Right lobe of liver (tissue), 6 donors: Measurements from ENCODE around the gene CHMP4A. TPM values are rescaled to one million over a fixed set of nuclear protein-coding genes. Genes with fewer than 3 reads are reported as not detected.

Source experiments
- ATAC-seq, 4 donors: fragments of 200-7000 bp; cut with Tn5 transposase; one replicate each; pipeline ENCODE4 v1.9.1; 2020; ENCODE audit warnings: mild to moderate bottlenecking in 4 of 4, moderate library complexity in 4 of 4
- DNase-seq, 3 donors: peaks; one replicate each; pipeline ENCODE4 v3.0.0-alpha.2; 2020
- H3K27ac ChIP-seq, 3 donors: fragments of 200-600 bp; one replicate each; pipeline ENCODE4 v1.8.0; 2022
- H3K27me3 ChIP-seq, 2 donors: fragments of 200-600 bp; one replicate each; pipeline ENCODE4 v1.8.0; 2022
- H3K36me3 ChIP-seq, 4 donors: fragments of 200-600 bp; sonication (generic) in 1 of 4; one replicate each; pipeline versions ENCODE4 v1.5.1 to v1.8.0; 2017 to 2022; ENCODE audit warnings: control low read depth in 1 of 4
- H3K4me1 ChIP-seq, 4 donors: fragments of 200-600 bp; sonication (generic) in 1 of 4; one replicate each; pipeline versions ENCODE4 v1.5.1 to v1.8.0; 2017 to 2022; ENCODE audit warnings: control low read depth in 1 of 4
- H3K4me3 ChIP-seq, 3 donors: fragments of 200-600 bp; one replicate each; pipeline ENCODE4 v1.8.0; 2022
- H3K9me3 ChIP-seq, 4 donors: fragments of 200-600 bp; sonication (generic) in 1 of 4; one replicate each; pipeline versions ENCODE4 v1.5.1 to v1.8.0; 2017 to 2022; ENCODE audit warnings: control low read depth in 1 of 4
- POLR2A ChIP-seq: fragments of 450-650 bp; IDR thresholded peaks from one replicate; pipeline ENCODE4 v1.6.1; 2017; ENCODE audit warnings: antibody characterized with exemption, mild to moderate bottlenecking
- WGBS: methylation state at CpG from one replicate; pipeline ENCODE4 v1.1.6; 2018; ENCODE audit warnings: low coverage, low lambda C conversion rate; ENCODE audit not compliant: insufficient coverage; ENCODE audit errors: missing lambda C conversion rate; 5-methylcytosine and 5-hydroxymethylcytosine counted together
- intact Hi-C, 2 donors: fragments of 100-400 bp; cut with DNase I; formaldehyde crosslinking; loops; one replicate each; pipeline versions ENCODE4 v1.11.2 to v1.14.1; 2022
- small RNA-seq, 2 experiments: library from RNA; depleted of rRNA; stranded (forward); fragments of <200 nt; gene quantifications; one replicate each; pipeline ENCODE3, GENCODE V24; 2016
- total RNA-seq, 6 experiments: library from RNA; depleted of rRNA in 2 of 6; stranded (reverse); fragments of >200 nt in 2 of 6; fragmentation: NEBNext Ultra II Directional in 3 of 6; extraction: Animal tissue kit (Norgen Biotek cat#: 25700) in 3 of 6; gene quantifications; one replicate each; pipeline versions ENCODE4 v1.1.0 to v1.2.4, GENCODE V29; 2016 to 2023
- TF ChIP-seq, protein P1 (sequence below), 4 donors: fragments of 200-600 bp in 3 of 4; fragments of 450-650 bp in 1 of 4; IDR thresholded peaks; one replicate each; pipeline versions ENCODE4 v1.5.1 to v1.8.0; 2016 to 2022; ENCODE audit warnings: antibody characterized with exemption in 4 of 4, mild to moderate bottlenecking in 2 of 4
- donor health status: DM: no; HTN: yes; CAD: no.
- donor health status: DM: no; HTN: no; CAD: no.
- donor health status: DM: no; HTN: no; CAD: no.
- donor health status: DM: no; HTN: yes; CAD: no.
- donor health status: DM: no; HTN: yes; CAD: no.

The CHMP4A gene
- total RNA-seq, 6 experiments from 2014 or later = 11.9 to 28.9 (median 17.1) TPM

DNA sequence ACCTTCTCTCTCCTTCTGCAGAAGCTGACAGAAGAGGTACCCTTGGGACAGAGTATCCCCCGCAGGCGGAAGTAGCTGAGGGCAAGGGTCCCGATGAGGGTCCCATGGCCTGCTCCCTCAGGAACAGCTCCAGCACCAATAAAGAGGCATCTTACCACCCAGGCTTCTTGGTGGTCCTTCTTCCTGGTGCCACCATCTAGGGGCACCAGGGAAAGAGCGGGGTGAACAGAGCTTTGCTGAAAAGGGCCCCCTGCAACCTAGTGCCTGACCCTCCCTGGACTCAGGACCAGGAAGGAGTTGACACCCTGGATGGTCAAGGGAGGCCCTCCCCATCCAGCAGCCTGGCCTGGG lies 52.8 kb downstream of the CHMP4A start:
- 88% methylated on average over 3 of the region's 4 CpGs for WGBS
- Histone ChIP-seq H3K9me3 (no peaks in the 10 kb centered on the region), H3K4me3 (no peak overlapping the region), H3K27me3 (no peaks in the 10 kb centered on the region), H3K27ac (peak overlapping the region; percentile 56 to 98 (median 81)), H3K36me3 (peaks cover 7 to 62% (median 31%) of the 10 kb centered on the region in 4 donors), H3K4me1 (peaks cover 0 to 35% (median 11%) of the 10 kb centered on the region in 4 donors)
- DNase-seq (no peak), ATAC-seq (no peak)
- intact Hi-C loops = loop anchor here in 1 of 2 donors (10.0 kb wide), 1 partner anchor 96 kb away; no protein-coding TSS in a partner anchor
- TF ChIP-seq POLR2A = no peak
- TF ChIP-seq, protein P1, sequence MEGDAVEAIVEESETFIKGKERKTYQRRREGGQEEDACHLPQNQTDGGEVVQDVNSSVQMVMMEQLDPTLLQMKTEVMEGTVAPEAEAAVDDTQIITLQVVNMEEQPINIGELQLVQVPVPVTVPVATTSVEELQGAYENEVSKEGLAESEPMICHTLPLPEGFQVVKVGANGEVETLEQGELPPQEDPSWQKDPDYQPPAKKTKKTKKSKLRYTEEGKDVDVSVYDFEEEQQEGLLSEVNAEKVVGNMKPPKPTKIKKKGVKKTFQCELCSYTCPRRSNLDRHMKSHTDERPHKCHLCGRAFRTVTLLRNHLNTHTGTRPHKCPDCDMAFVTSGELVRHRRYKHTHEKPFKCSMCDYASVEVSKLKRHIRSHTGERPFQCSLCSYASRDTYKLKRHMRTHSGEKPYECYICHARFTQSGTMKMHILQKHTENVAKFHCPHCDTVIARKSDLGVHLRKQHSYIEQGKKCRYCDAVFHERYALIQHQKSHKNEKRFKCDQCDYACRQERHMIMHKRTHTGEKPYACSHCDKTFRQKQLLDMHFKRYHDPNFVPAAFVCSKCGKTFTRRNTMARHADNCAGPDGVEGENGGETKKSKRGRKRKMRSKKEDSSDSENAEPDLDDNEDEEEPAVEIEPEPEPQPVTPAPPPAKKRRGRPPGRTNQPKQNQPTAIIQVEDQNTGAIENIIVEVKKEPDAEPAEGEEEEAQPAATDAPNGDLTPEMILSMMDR (IDR thresholded peaks at IDR 0.05) = no peak

DNA sequence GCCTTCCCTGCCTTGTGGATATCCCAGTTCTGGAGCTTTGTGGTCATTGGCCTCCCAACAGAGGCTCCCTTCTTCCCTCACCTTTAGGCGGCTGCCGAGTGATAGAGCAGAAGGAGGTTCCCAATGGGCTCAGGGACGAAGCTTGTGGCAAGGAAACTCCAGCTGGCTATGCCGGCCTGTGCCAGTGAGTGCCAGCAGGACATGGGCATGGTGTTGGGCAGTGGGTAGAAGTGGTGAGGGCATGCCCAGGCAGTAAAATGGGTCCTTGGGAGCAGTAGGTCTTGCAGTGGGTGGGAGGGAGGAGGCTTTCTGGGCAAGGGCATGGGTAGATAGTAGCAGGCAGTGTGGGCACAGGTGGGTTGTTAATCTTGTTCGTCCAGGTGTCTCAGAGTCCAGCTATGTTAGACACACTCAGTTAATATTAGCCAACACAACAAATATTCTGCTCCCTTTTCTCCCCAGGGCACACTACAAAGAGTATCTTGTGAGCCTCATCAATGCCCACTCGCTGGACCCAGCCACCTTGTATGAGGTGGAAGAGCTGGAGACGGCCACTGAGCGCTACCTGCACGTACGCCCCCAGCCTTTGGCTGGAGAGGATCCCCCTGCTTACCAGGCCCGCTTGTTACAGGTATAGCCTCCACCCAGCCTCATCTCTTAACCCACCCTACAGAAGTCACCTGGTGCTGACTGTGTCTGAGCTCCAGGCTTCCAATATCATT lies 53.4 kb downstream of the CHMP4A start:
- peak overlapping the region; percentile 56 to 98 (median 81) for H3K27ac ChIP-seq
- DNase-seq (no peak), ATAC-seq (no peak)
- TF ChIP-seq POLR2A = no peak
- TF ChIP-seq, protein P1 (IDR thresholded peaks at IDR 0.05) = no peak
- no peaks in the 10 kb centered on the region for H3K27me3 ChIP-seq
- H3K4me1 ChIP-seq = peaks cover 0 to 35% (median 11%) of the 10 kb centered on the region in 4 donors
- 77% methylated on average over 7 of the region's 11 CpGs for WGBS
- intact Hi-C loops = loop anchor here in 1 of 2 donors (10.0 kb wide), 2 partner anchors 65 to 95 kb away; partner anchors contain the start of gene PCK2
- H3K4me3 ChIP-seq = no peak overlapping the region
- H3K9me3 ChIP-seq = no peaks in the 10 kb centered on the region
- peaks cover 3 to 62% (median 28%) of the 10 kb centered on the region in 4 donors for H3K36me3 ChIP-seq

Small RNAs within 50 kb of the gene (small RNA-seq; reads per million reads assigned to genes)
- 0 reads per million in 2 experiments for gene AL136295.4
- 0 reads per million in 2 experiments for gene CHMP4A
- gene IPO4 = 0 to 1.4 reads per million in 2 experiments
- gene IRF9 = 0 reads per million in 2 experiments
- 0 reads per million in 2 experiments for gene MDP1

Other genes with a start within 250 kb of the CHMP4A start
- 10 to 100 TPM; 17.7 to 53.6 (median 32.3) TPM for gene DHRS4L2, start 224.6 kb downstream of the CHMP4A start, total RNA-seq
- 1 to 10 TPM in 1 of 6 experiments, under 1 TPM in 5; 0.18 to 1.9 (median 0.29) TPM for gene CARMIL3, start 161.5 kb downstream of the CHMP4A start, total RNA-seq
- under 1 TPM in 4 of 6 experiments, not detected in 2; 0.09 to 0.40 (median 0.18) TPM for gene CPNE6, start 141.9 kb downstream of the CHMP4A start, total RNA-seq
- gene PCK2, start 119.2 kb downstream of the CHMP4A start, total RNA-seq = 100 to 1,000 TPM; 124 to 615 (median 240) TPM
- 100 to 1,000 TPM in 3 of 6 experiments, 10 to 100 TPM in 3; 65.9 to 180 (median 103) TPM for gene DCAF11, start 98.7 kb downstream of the CHMP4A start, total RNA-seq
- gene NRL, start 98.5 kb downstream of the CHMP4A start, total RNA-seq = 1 to 10 TPM; 1.4 to 2.9 (median 2.1) TPM
- 10 to 100 TPM in 3 of 6 experiments, 1 to 10 TPM in 3; 1.5 to 32.5 (median 9.3) TPM for gene FITM1, start 82.8 kb downstream of the CHMP4A start, total RNA-seq
- gene PSME1, start 77.3 kb downstream of the CHMP4A start, total RNA-seq = 100 to 1,000 TPM in 4 of 6 experiments, 10 to 100 TPM in 2; 81.7 to 119 (median 107) TPM
- 10 to 100 TPM; 10.2 to 21.4 (median 11.9) TPM for gene EMC9, start 71.9 kb downstream of the CHMP4A start, total RNA-seq
- gene PSME2, start 66.9 kb downstream of the CHMP4A start, total RNA-seq = 100 to 1,000 TPM in 4 of 6 experiments, 10 to 100 TPM in 2; 66.1 to 142 (median 110) TPM
- gene RNF31, start 66.0 kb downstream of the CHMP4A start, total RNA-seq = 10 to 100 TPM; 17.5 to 39.6 (median 26.2) TPM
- gene IRF9, start 52.2 kb downstream of the CHMP4A start, total RNA-seq = 10 to 100 TPM; 17.4 to 66.6 (median 37.2) TPM
- 1 to 10 TPM; 1.6 to 7.4 (median 3.4) TPM for gene REC8, start 41.4 kb downstream of the CHMP4A start, total RNA-seq
- gene IPO4, start 24.7 kb downstream of the CHMP4A start, total RNA-seq = 10 to 100 TPM; 17.9 to 44.0 (median 23.0) TPM
- 10 to 100 TPM; 32.1 to 49.8 (median 41.2) TPM for gene TM9SF1, start 18.0 kb downstream of the CHMP4A start, total RNA-seq
- gene TSSK4, start 7.8 kb downstream of the CHMP4A start, total RNA-seq = under 1 TPM in 2 of 6 experiments, not detected in 4; 0.29 TPM
- gene MDP1, start 2.6 kb upstream of the CHMP4A start, total RNA-seq = 1 to 10 TPM; 3.7 to 6.3 (median 4.9) TPM
- 10 to 100 TPM; 60.0 to 72.9 (median 68.7) TPM for gene NEDD8, start 18.9 kb upstream of the CHMP4A start, total RNA-seq
- 10 to 100 TPM; 26.2 to 40.2 (median 34.2) TPM for gene GMPR2, start 19.4 kb upstream of the CHMP4A start, total RNA-seq
- 10 to 100 TPM; 13.4 to 28.1 (median 24.1) TPM for gene TINF2, start 29.1 kb upstream of the CHMP4A start, total RNA-seq
- 1 to 10 TPM in 2 of 6 experiments, under 1 TPM in 4; 0.37 to 1.9 (median 0.77) TPM for gene TGM1, start 49.7 kb upstream of the CHMP4A start, total RNA-seq
- 10 to 100 TPM; 11.5 to 28.3 (median 15.2) TPM for gene RABGGTA, start 58.1 kb upstream of the CHMP4A start, total RNA-seq
- gene DHRS1, start 86.3 kb upstream of the CHMP4A start, total RNA-seq = 10 to 100 TPM; 49.1 to 89.3 (median 60.1) TPM
- 10 to 100 TPM in 4 of 6 experiments, 1 to 10 TPM in 2; 8.2 to 15.3 (median 11.4) TPM for gene NOP9, start 86.4 kb upstream of the CHMP4A start, total RNA-seq
- gene CIDEB, start 94.5 kb upstream of the CHMP4A start, total RNA-seq = 100 to 1,000 TPM; 118 to 219 (median 196) TPM
- gene LTB4R2, start 96.7 kb upstream of the CHMP4A start, total RNA-seq = 1 to 10 TPM; 1.8 to 5.8 (median 3.5) TPM
- gene LTB4R, start 98.0 kb upstream of the CHMP4A start, total RNA-seq = 1 to 10 TPM; 2.7 to 5.5 (median 3.9) TPM
- 1 to 10 TPM; 2.3 to 7.2 (median 3.9) TPM for gene ADCY4, start 121.6 kb upstream of the CHMP4A start, total RNA-seq
- 1 to 10 TPM in 2 of 6 experiments, under 1 TPM in 4; 0.70 to 1.6 (median 0.90) TPM for gene RIPK3, start 126.5 kb upstream of the CHMP4A start, total RNA-seq
- gene NFATC4, start 154.7 kb upstream of the CHMP4A start, total RNA-seq = 1 to 10 TPM; 1.0 to 3.7 (median 2.0) TPM
- 1 to 10 TPM; 1.8 to 6.1 (median 2.7) TPM for gene NYNRIN, start 185.5 kb upstream of the CHMP4A start, total RNA-seq
- gene CBLN3, start 216.2 kb upstream of the CHMP4A start, total RNA-seq = 1 to 10 TPM in 4 of 6 experiments, under 1 TPM in 2; 0.74 to 1.8 (median 1.2) TPM
- 10 to 100 TPM; 19.6 to 24.9 (median 21.4) TPM for gene KHNYN, start 216.5 kb upstream of the CHMP4A start, total RNA-seq
- gene SDR39U1, start 229.3 kb upstream of the CHMP4A start, total RNA-seq = 10 to 100 TPM; 24.9 to 32.8 (median 28.3) TPM